ENCODE data around the gene MAP4K3.
A peak's percentile ranks its signal among the peaks of the same experiment; 100 is the strongest.

Gene MAP4K3

DNA sequence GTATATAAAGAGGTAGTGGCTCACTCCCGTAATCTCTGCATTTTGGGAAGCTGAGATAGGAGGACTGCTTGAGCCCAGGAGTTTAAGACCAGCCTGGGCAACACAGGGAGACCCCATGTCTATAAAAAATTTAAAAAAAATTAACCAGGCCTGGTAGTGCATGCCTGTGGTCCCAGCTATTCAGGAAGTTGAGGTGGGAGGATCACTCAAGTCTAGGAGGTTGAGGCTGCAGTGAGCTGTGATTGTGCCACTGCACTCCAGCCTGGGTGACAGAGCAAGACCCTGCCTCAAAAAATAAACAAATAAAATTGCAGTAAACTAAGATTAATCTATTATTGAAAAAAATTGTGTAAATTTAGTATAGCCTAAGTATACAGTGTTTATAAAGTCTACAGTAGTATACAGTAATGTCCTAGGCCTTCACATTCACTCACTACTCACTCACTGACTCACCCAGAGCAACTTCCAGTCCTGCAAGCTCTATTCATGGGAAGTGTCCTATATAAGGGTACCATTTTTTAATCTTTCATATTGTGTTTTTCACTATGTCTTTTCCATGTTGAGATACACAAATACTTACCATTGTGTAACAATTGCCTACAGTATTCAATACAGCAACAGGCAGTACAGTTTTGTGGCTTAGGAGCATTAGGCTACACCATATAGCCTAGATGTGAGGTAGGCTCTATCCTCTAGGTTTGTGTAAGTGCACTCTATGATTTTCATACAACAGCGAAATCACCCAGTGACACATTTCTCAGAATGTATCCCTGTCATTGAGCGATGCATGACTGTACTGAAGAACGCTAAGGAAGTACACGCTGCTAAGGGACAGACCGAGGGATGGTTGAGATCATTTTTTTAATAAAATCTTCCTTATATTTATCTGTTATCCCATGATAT, 10.4 kb upstream of the MAP4K3 start (continued):
- TF ChIP-seq, protein P1, sequence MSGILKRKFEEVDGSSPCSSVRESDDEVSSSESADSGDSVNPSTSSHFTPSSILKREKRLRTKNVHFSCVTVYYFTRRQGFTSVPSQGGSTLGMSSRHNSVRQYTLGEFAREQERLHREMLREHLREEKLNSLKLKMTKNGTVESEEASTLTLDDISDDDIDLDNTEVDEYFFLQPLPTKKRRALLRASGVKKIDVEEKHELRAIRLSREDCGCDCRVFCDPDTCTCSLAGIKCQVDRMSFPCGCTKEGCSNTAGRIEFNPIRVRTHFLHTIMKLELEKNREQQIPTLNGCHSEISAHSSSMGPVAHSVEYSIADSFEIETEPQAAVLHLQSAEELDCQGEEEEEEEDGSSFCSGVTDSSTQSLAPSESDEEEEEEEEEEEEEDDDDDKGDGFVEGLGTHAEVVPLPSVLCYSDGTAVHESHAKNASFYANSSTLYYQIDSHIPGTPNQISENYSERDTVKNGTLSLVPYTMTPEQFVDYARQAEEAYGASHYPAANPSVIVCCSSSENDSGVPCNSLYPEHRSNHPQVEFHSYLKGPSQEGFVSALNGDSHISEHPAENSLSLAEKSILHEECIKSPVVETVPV (CRISPR knock-in tag; IDR thresholded peaks at IDR 0.05): no peak
- TF ChIP-seq ZNF565 (CRISPR knock-in tag; conservative IDR thresholded peaks at IDR 0.05; ENCODE audit: low read depth): no peak
- TF ChIP-seq ZNF8 (CRISPR knock-in tag; IDR thresholded peaks at IDR 0.05): no peak

DNA sequence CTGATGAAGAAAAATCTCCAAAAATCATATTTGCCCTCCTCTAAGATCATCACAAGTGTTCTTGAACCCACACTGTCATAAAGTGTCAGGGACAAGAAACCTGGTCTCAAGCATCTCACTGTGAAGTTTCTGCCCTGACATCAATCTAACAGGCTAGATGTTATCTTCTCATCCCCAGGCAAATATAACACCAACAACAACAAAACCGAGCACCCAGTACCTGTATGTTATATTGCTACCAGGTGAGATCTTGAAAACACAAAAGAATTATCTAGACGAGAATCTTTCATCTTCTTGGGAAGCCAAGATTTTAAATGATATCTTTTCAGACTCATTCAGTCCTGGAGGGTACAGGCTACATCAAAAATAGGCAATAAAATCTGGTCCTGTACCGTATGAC, 8.8 kb upstream of the MAP4K3 start:
- ATAC-seq: no peak
- TF ChIP-seq ZFP3 (CRISPR knock-in tag; IDR thresholded peaks at IDR 0.05) (no peak), RARB (CRISPR knock-in tag; IDR thresholded peaks at IDR 0.05) (no peak), TCF4 (CRISPR knock-in tag; IDR thresholded peaks at IDR 0.05; ENCODE audit: borderline replicate concordance) (no peak), POU6F1 (CRISPR knock-in tag; IDR thresholded peaks at IDR 0.05; ENCODE audit: borderline replicate concordance, low read depth) (no peak), ESRRG (CRISPR knock-in tag; IDR thresholded peaks at IDR 0.05) (no peak), TOX (CRISPR knock-in tag; IDR thresholded peaks at IDR 0.05; ENCODE audit: borderline replicate concordance) (no peak), CSDC2 (CRISPR knock-in tag; IDR thresholded peaks at IDR 0.05) (no peak), GLIS3 (CRISPR knock-in tag; IDR thresholded peaks at IDR 0.05) (no peak), ZNF8 (CRISPR knock-in tag; IDR thresholded peaks at IDR 0.05) (no peak)
- TF ChIP-seq, protein P2, sequence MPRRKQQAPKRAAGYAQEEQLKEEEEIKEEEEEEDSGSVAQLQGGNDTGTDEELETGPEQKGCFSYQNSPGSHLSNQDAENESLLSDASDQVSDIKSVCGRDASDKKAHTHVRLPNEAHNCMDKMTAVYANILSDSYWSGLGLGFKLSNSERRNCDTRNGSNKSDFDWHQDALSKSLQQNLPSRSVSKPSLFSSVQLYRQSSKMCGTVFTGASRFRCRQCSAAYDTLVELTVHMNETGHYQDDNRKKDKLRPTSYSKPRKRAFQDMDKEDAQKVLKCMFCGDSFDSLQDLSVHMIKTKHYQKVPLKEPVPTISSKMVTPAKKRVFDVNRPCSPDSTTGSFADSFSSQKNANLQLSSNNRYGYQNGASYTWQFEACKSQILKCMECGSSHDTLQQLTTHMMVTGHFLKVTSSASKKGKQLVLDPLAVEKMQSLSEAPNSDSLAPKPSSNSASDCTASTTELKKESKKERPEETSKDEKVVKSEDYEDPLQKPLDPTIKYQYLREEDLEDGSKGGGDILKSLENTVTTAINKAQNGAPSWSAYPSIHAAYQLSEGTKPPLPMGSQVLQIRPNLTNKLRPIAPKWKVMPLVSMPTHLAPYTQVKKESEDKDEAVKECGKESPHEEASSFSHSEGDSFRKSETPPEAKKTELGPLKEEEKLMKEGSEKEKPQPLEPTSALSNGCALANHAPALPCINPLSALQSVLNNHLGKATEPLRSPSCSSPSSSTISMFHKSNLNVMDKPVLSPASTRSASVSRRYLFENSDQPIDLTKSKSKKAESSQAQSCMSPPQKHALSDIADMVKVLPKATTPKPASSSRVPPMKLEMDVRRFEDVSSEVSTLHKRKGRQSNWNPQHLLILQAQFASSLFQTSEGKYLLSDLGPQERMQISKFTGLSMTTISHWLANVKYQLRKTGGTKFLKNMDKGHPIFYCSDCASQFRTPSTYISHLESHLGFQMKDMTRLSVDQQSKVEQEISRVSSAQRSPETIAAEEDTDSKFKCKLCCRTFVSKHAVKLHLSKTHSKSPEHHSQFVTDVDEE (CRISPR knock-in tag; IDR thresholded peaks at IDR 0.05): no peak

- TF ChIP-seq ZNF70 (CRISPR knock-in tag; IDR thresholded peaks at IDR 0.05): no peak
- TF ChIP-seq RARB (CRISPR knock-in tag; IDR thresholded peaks at IDR 0.05): no peak
- no peak for TF ChIP-seq ARNTL (CRISPR knock-in tag; IDR thresholded peaks at IDR 0.05; ENCODE audit: borderline replicate concordance, low read depth)
- no peak for TF ChIP-seq ZFP30 (CRISPR knock-in tag; IDR thresholded peaks at IDR 0.05)
- no peak for TF ChIP-seq PATZ1 (CRISPR knock-in tag; IDR thresholded peaks at IDR 0.05; ENCODE audit: borderline replicate concordance)
- no peak for TF ChIP-seq ESRRG (CRISPR knock-in tag; IDR thresholded peaks at IDR 0.05)
- no peak for TF ChIP-seq SNAI2 (CRISPR knock-in tag; IDR thresholded peaks at IDR 0.05)
- no peak for TF ChIP-seq BACH2 (CRISPR knock-in tag; IDR thresholded peaks at IDR 0.05; ENCODE audit: borderline replicate concordance)
- TF ChIP-seq ZNF565 (CRISPR knock-in tag; conservative IDR thresholded peaks at IDR 0.05; ENCODE audit: low read depth): no peak
- TF ChIP-seq ZNF8 (CRISPR knock-in tag; IDR thresholded peaks at IDR 0.05): no peak
- no peak for ATAC-seq
Measured at GRCh38 chr2:39443009-39443408, 5.9 kb upstream of the MAP4K3 start.

- peak; percentile 31 for ATAC-seq
- TF ChIP-seq OSR1 (CRISPR knock-in tag; IDR thresholded peaks at IDR 0.05) (no peak), CSDC2 (CRISPR knock-in tag; IDR thresholded peaks at IDR 0.05) (no peak), ZFP3 (CRISPR knock-in tag; IDR thresholded peaks at IDR 0.05) (no peak), BACH2 (CRISPR knock-in tag; IDR thresholded peaks at IDR 0.05; ENCODE audit: borderline replicate concordance) (no peak), ESRRG (CRISPR knock-in tag; IDR thresholded peaks at IDR 0.05) (no peak), ZNF565 (CRISPR knock-in tag; conservative IDR thresholded peaks at IDR 0.05; ENCODE audit: low read depth) (no peak)
- TF ChIP-seq, protein P1 (CRISPR knock-in tag; IDR thresholded peaks at IDR 0.05): no peak
- TF ChIP-seq, protein P2 (CRISPR knock-in tag; IDR thresholded peaks at IDR 0.05): no peak
Measured at GRCh38 chr2:39437522-39438296, 624 bp upstream of the MAP4K3 start.
